Transverse colon (tissue), 4 donors: Measurements from ENCODE around the gene POU5F2.

Source experiments
- EP300 ChIP-seq: sonication (generic); formaldehyde crosslinking; IDR thresholded peaks from one replicate; pipeline ENCODE4 v1.6.1; 2017; ENCODE audit warnings: antibody characterized with exemption, low read depth
- POLR2A ChIP-seq: fragments of 450-650 bp; IDR thresholded peaks from one replicate; pipeline ENCODE4 v1.6.1; 2016; ENCODE audit warnings: antibody characterized with exemption, mild to moderate bottlenecking, moderate library complexity
- POLR2AphosphoS5 ChIP-seq, 3 donors: sonication (generic); formaldehyde crosslinking; IDR thresholded peaks; one replicate each; pipeline ENCODE4 v1.6.1; 2016; ENCODE audit warnings: antibody characterized with exemption in 3 of 3
- TF ChIP-seq, protein P1 (sequence below), 5 experiments: fragments of 200-600 bp in 3 of 5; fragments of 450-650 bp in 2 of 5; sonication (generic) in 3 of 5; IDR thresholded peaks; 1 replicate in 2 of 5; 2 replicates in 3 of 5; pipeline ENCODE4 v1.5.1; 2016 to 2017; ENCODE audit warnings: antibody characterized with exemption in 5 of 5, inconsistent platforms in 3 of 5, mild to moderate bottlenecking in 2 of 5, moderate library complexity in 1 of 5

DNA sequence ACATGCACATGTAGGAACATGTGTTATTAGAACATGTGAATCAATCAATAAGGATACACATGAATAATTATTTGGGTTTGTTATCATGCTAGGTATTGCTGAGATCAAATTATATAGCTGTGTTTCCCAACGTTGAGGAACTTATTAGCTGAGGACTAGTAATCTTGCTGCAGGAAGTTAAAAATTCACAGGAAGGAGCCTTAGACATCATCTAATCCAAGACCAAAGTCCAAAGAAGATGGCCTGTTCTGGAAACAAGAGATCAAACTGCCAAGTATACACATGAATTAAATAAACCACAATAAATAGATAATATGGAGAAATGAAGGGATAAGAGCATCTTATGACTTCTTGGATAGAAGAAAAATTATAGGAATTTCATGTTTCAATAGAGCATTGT is 19.9 kb downstream of the POU5F2 start:
- TF ChIP-seq, protein P1, sequence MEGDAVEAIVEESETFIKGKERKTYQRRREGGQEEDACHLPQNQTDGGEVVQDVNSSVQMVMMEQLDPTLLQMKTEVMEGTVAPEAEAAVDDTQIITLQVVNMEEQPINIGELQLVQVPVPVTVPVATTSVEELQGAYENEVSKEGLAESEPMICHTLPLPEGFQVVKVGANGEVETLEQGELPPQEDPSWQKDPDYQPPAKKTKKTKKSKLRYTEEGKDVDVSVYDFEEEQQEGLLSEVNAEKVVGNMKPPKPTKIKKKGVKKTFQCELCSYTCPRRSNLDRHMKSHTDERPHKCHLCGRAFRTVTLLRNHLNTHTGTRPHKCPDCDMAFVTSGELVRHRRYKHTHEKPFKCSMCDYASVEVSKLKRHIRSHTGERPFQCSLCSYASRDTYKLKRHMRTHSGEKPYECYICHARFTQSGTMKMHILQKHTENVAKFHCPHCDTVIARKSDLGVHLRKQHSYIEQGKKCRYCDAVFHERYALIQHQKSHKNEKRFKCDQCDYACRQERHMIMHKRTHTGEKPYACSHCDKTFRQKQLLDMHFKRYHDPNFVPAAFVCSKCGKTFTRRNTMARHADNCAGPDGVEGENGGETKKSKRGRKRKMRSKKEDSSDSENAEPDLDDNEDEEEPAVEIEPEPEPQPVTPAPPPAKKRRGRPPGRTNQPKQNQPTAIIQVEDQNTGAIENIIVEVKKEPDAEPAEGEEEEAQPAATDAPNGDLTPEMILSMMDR (IDR thresholded peaks at IDR 0.05) = no peak
- no peak for TF ChIP-seq POLR2AphosphoS5 (IDR thresholded peaks at IDR 0.05)
- no peak for TF ChIP-seq POLR2A
- no peak for TF ChIP-seq EP300
